Inflammatory macrophage (primary cell): ENCODE measurements around the gene MAP2K4.

ENCODE experiments used
- DNase-seq, 2 donors: peaks; one replicate each; pipeline ENCODE4 v3.0.0-alpha.2; 2020 to 2022

Gene MAP2K4

GRCh38 chr17:12040478-12040877 is 19.8 kb downstream of the MAP2K4 start:
- no peak for DNase-seq

- no peak for DNase-seq
Measured at GRCh38 chr17:12041312-12041711, 20.6 kb downstream of the MAP2K4 start.

DNA sequence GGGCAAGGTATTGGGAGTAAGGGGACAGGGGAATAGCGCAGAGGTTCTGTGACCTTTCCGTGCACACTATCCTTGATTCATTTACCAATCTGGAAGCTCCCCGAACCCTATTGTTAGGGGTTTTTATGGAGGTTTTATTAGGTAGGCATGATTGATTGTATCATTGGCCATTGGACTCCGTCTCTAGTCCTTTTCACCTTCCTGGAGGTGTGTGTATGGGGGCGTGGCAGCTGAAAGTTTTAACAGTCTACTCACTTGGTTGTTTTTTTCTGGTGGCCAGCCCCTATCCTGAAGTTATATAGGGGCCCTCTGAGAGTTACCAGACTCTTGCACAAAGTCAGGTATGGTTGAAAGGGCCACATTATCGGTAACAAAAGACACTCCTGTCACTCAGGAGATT is 23.0 kb downstream of the MAP2K4 start:
- DNase-seq, result no peak

DNA sequence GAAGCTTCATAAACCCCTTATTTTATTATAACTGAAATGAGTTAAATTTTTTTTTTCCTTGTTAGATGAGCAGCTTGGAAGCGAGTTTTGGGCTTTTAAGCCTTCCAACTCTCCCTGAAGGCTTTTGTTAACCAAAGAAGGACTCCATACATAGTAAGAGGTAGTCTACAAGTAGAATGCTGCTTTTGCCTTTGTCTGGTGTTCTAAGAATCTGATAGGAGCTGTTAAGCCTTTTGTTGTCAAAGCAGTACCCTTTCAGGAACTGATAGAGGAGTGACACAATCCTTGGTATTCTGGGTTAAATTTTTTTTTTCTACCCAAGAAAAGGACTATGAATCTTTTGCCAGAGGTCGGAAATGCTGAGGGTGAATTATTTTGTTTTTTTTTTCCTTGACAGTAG is 26.1 kb downstream of the MAP2K4 start:
- DNase-seq, result no peak

- no peak for DNase-seq
Measured at GRCh38 chr17:12047681-12048376, 27.2 kb downstream of the MAP2K4 start.

DNA sequence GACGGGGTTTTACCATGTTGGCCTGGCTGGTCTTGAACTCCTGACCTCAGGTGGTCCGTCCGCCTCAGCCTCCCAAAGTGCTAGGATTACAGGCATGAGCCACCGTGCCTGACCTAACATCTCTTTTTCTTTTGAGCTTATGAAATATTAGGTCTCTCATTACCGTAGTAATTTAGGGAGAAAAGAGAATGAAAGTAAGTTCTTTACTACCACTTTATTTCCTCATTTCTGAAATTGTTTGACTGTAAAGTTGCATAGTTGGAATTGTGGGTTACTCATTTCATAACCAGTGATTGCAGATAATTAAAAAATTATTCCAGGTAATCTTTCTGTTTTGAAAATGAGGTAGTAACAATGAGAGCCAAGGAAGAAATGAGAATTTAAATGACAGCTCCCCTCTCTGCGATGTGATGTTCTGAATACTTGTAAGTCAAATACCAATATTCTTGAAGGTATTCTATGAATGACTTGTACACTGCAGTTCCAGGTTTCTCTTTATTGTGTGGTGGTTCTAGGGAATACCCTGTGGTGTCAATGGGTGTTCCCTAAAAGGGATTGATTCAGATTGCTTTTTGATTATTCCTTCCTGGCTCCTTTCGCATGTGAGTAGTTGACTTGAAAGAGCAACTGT is 28.3 kb downstream of the MAP2K4 start:
- DNase-seq, result no peak

GRCh38 chr17:12050646-12051225 is 30.1 kb downstream of the MAP2K4 start:
- DNase-seq, result no peak

- DNase-seq, result no peak
Measured at GRCh38 chr17:12053552-12053951, 32.9 kb downstream of the MAP2K4 start.

GRCh38 chr17:12055889-12056288 is 35.2 kb downstream of the MAP2K4 start:
- DNase-seq, result no peak

DNA sequence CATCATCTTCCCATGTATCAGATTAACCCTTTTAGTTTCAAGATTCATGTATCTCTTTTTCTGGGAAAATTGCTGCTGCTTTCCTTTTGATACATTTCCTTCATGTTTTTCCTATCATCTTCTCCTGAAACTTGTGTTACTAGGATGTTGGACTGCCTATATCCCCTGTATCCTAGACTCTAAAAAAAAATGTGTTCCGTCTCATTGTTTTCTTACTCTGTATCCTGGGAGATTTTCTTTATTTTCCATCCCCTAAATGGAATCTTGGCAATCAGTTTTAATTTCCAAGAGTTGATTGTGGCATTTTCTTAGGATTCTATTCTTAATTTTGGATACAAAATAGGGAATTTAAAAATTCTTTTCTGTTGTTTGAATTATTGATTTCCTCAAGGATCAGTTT is 36.8 kb downstream of the MAP2K4 start:
- no peak for DNase-seq

DNA sequence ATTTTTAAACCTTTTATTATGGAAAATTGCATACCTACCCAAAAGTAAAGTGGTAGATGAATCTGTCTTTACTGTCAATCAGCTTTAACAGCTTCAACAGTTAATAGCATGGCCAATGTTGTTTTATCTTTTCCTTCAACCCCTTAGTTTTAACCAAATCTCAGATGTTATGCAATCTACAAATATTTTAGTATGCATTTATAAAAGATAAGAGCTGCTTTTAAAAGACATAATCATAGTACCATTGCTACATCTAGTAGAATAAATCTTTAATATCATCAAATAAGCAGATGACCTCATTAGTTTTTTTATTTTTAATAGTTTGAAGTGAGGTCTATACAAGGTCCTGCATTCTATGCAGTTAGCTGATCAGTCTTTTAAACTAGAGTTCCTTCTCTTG is 37.9 kb downstream of the MAP2K4 start:
- DNase-seq, result no peak

DNA sequence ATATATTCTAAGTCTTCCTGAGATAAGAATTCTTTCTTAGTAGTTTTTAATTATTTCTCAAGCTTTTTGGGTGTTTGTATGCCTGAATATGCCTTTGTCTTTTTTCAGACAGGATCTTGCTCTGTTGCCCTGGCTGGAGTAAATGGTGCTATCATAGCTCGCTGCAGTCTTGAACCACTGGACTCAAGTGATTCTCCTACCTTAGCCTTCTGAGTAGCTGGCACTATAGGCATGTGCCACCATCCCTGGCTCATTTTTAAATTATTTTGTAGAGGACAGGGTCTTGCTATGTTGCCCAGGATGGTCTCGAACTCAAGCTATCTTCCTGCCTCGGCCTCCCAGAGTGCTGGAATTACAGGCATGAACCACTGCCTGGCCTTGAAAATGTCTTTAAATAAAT is 41.6 kb downstream of the MAP2K4 start:
- no peak for DNase-seq

- DNase-seq, result no peak
Measured at GRCh38 chr17:12064395-12064794, 43.7 kb downstream of the MAP2K4 start.

GRCh38 chr17:12067485-12067884 is 46.8 kb downstream of the MAP2K4 start:
- DNase-seq, result no peak

- DNase-seq, result no peak
Measured at GRCh38 chr17:12068946-12069345, 48.3 kb downstream of the MAP2K4 start.

GRCh38 chr17:12070561-12070960 is 49.9 kb downstream of the MAP2K4 start:
- DNase-seq, result no peak

GRCh38 chr17:12074346-12074745 is 53.7 kb downstream of the MAP2K4 start:
- no peak for DNase-seq

GRCh38 chr17:12077773-12078172 is 57.1 kb downstream of the MAP2K4 start:
- no peak for DNase-seq

DNA sequence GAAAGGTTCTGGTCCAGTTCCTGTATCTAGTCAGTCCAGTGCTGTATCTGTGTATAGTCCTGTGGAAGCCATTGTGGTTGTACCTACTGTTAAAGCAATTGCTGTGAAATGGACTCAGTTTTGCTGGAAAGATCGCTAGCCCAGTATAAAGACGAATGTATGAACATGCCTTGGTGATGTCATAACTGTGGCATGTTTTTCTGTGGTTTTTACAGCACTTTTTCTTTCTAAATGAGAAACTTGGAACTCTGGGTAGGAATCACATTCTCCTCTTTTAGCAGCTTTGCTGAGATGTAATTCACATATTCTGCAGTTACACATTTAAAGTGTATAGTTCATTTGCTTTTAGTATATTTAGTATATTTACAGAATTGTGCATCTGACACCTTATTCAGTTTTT is 58.1 kb downstream of the MAP2K4 start:
- no peak for DNase-seq

DNA sequence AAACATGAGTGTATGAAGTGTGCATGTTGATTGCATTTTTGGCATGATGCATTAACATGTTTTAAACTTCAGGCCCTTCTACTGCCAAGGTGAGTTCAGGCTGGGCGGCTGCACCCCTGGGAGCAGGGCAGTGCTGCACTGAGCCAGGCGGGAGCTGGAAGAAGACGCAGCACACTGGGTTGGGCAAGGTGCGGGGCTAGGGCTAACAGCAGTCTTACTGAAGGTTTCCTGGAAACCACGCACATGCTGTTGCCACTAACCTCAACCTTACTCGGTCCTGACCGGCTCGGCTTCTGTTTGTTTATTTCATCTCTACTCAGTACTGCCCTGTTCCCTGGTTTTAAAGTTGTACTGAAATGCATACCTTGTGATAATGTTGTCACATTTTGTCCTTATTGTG is 61.0 kb downstream of the MAP2K4 start:
- DNase-seq, result no peak

GRCh38 chr17:12085076-12085949 is 64.6 kb downstream of the MAP2K4 start:
- no peak for DNase-seq

GRCh38 chr17:12088035-12088434 is 67.4 kb downstream of the MAP2K4 start:
- no peak for DNase-seq

GRCh38 chr17:12089809-12090384 is 69.2 kb downstream of the MAP2K4 start:
- peak in 1 of 2 donors; percentile 0 for DNase-seq
